SIG-M5 (cell line): ENCODE data around the gene RLN2.
"Not testable (repeated sequence)": the region's sequence is repeated elsewhere in the genome, so short reads cannot be mapped to it uniquely, and the experiment has no call there.

Experiments used
- DNase-seq: peaks from one replicate; lab custom pipeline; 2025; lab: John Stamatoyannopoulos, UW

RLN2 gene

GRCh38 chr9:5303840-5304795 lies at the start of gene RLN2:
Gene RLN2, minus strand, starts transcription at chr9:5304716. Its CDS starts 136 bp downstream, at chr9:5304580.
- DNase-seq = not testable (repeated sequence)

GRCh38 chr9:5354184-5354583 lies 49.7 kb upstream of the RLN2 start:
- no peak for DNase-seq

GRCh38 chr9:5352637-5353248 lies 48.2 kb upstream of the RLN2 start:
- DNase-seq = no peak

DNA sequence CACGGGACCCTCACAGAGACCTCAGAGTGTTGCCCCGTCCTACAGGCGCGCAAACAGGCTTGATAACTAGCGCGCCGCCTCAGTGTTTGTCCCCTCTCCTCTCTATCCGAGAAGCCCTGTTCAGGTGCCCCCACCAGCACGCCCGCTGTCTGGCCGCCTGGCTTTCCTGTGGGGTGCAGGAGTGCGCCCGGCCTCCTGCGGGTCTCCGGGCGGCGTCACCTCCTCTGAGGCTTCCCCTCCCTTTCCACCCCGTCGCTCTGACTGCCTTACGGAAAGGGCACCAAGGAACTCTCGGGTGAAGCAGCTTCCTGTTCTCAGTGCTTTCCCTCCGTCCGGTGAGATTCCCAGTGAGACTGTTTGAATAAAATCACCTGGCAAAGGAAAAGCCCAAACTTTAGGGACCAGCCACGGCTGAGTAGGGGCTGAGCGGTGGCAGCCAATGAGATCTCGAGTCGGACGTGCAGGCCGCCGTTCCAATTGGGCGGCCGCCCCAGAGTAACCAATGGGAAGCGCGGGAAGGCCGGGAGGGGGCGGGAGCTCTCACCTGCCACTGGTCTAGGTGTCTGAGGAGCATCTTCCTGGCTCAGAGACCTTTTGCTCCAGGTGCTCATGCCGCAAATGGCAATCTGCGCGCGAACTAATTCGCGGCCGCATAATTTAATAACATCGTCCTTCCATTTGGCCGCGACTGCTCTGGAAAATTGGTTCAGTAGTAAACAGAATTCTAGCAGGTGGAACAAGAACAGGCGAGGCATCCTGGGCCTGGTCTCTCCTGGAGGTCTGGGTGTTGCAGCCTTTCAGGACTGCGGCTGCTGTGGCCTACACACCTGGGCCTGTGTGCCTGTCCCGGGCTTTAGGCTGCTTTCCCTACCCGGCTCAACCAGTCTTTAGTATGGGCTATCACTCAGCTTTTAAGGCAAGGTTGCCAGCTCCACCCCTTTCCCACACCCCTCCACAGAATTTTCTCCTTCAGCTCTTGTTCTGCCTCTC lies 34.8 kb upstream of the RLN2 start, which contains the start of gene RLN1:
TSS of gene RLN1 (minus strand) at position 885 of the 990 bp plus-strand sequence. CDS start at position 755, 130 bp downstream.
- DNase-seq = not testable (repeated sequence)

- DNase-seq = no peak
Observed at GRCh38 chr9:5336688-5337087, 32.2 kb upstream of the RLN2 start.

- DNase-seq = not testable (repeated sequence)
Observed at GRCh38 chr9:5331276-5331675, 26.8 kb upstream of the RLN2 start.

- no peak for DNase-seq
Observed at GRCh38 chr9:5326893-5327548, 22.5 kb upstream of the RLN2 start.

GRCh38 chr9:5326187-5326586 lies 21.7 kb upstream of the RLN2 start:
- no peak for DNase-seq

DNA sequence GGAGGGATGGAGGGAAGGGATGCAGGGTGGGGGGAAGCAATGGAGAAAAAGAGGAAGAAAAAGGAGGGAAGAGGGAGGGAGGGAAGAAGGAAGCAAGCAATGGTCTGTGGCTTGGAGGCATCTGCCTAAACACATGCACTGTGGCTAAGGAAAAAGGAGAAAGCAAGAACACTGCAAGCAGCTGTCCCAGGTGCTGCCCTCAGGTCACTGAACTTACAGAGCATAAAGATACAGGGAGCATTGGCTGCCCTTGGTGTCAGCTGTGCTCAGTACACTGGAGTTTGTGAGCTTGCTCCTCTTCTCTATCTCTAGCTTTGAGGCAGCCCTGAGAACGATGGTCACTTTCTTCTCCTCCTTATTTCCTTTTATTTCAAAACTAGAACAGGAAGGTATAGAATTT lies 17.1 kb upstream of the RLN2 start:
- not testable (repeated sequence) for DNase-seq

- DNase-seq = no peak
Observed at GRCh38 chr9:5321058-5321457, 16.5 kb upstream of the RLN2 start.

DNA sequence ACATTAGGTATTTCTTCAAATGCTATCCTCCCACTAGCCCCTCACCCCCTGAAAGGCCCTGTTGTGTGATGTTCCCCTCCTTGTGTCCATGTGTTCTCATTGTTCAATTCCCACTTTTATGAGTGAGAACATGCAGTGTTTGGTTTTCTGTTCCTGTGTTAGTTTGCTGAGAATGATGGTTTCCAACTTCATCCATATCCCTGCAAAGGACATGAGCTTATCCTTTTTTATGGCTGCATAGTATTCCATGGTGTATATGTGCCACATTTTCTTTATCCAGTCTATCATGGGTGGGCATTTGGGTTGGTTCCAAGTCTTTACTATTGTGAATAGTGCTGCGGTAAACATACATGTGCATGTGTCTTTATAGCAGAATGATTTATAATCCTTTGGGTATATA lies 11.9 kb upstream of the RLN2 start:
- DNase-seq = not testable (repeated sequence)

DNA sequence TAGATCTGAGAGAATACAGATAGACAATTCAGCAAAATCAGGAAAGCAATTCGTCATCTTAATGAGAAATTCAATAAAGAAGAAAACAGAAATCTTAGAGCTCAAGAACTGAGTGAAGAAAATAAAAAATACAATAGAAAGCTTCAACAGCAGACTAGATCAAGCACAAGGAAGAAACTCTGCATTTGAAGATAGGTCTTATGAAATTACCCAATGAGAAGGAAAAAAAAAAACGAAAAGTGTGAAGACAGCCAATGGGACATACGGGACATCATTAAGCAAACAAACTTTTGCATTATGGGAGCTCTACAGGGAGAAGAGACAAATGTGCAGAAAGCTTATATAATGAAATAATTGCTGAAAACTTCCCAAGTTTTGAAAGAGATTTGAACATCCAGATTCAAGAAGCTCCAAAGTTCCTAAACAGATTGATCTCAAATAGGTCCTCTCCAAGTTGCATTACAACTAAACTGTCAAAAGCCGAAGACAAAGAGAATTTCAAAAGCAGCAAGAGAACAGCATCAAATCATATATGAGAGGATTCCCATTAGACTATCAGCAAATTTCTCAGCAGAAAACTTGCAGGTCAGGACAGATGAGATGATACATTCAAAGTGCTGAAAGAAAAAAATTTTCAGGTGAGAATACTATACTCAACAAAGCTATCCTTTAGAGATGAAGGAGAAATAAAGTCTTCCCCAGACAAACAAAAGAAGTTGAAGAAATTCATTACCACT lies 10.8 kb upstream of the RLN2 start:
- no peak for DNase-seq

DNA sequence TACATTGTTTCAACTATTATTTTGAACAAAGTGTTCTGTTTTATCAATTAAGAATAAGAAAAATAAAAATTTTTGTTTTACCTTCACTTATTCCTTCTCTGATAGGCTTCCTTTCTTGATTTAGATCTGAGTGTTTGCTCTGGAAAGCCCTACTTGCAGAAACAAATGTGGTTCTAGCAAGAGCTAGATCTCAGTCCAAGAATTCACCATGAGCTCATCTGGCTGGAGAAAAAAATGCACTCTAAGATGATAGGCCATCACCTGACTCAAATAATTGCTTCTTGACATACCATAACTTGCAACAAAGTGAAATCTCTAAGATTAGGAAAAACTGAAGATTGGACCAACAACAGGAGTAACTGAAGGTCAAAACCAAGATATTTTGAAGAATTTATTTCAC lies 6.3 kb upstream of the RLN2 start:
- no peak for DNase-seq

DNA sequence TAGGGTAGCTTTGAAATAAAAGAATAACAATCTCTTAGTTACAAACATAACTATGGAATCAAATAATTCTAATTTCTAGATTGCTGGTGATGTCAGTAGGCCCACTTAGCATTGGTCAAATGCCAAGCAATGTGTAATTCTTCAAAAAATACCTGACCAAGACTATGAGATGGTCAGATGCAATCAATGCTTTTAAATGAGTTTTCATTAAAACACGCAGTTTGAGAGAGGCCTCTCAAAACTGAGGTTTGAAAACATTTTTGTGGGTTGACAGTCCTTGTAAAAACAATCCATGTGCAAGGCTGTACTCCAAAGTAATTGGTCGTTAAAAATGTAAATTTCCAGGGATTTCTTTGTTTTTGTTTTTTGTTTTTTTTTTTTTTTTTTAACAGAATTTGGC lies 1.2 kb upstream of the RLN2 start:
- no peak for DNase-seq

GRCh38 chr9:5301544-5301943 lies 3.0 kb downstream of the RLN2 start:
- DNase-seq = no peak

- DNase-seq = no peak
Observed at GRCh38 chr9:5292141-5292540, 12.4 kb downstream of the RLN2 start.

DNA sequence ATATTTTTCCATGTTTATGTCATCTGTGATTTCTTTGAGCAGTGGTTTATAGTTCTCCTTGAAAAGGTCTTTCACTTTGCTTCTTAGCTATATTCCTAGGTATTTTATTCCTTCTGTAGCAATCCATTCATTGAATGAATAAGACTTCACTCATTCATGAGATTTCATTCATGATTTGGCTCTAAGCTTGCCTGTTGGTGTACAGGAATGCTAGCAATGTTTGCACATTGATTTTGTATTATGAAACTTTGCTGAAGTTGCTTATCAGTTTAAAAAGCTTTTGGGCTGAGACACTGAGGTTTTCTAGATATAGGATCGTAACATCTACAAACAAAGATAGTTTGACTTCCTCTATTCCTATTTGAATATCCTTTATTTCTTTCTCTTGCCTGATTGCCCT lies 15.9 kb downstream of the RLN2 start:
- no peak for DNase-seq

- DNase-seq = no peak
Observed at GRCh38 chr9:5286262-5286661, 18.3 kb downstream of the RLN2 start.

- DNase-seq = no peak
Observed at GRCh38 chr9:5278486-5278885, 26.0 kb downstream of the RLN2 start.

DNA sequence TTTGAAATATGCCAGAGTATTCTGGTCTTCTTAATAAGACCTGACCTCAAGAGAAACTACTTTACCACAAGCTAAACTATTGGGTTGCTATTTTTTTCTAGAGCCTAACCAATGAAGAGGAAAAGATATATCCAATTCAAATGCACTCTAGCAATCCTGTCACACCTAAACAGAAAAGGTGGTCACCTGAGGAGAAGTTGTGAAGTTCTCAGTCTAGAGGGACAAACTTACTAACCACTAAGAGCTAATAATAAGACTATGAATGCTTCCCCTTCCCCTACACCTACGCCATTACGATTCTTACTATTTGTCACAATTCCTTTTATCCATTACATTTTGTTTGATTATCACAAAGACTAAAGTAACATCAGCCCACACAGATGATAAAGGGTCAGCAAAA lies 29.7 kb downstream of the RLN2 start:
- no peak for DNase-seq

DNA sequence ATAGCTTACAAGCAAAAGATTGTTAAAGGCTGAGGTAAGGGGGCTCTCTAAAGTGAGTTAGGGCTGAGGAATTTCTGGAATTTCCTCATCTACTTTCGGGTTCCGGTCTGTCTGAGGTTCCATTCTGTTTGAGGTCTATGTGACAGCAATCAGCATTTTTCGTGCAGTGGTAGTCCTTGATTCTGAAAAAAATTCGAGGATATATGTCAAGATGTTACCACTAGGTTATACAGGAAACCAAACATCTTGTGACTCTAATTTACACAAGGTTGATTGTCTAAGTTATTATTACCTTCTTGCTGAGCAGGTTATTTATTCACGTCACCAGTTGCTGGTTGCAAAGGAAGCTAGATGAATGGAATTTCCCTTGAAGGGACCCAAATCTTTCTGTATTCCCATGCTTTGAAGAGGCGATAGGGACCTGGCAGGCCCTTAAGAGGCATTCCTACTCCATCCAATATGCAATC lies 35.2 kb downstream of the RLN2 start:
- DNase-seq = no peak
